Adrenal gland (tissue), 5 donors: ENCODE measurements around the gene TMEM232.
"Not testable (repeated sequence)": the region's sequence is repeated elsewhere in the genome, so short reads cannot be mapped to it uniquely, and the experiment has no call there.

Experiments used
- POLR2A ChIP-seq, 2 donors: fragments of 450-650 bp; IDR thresholded peaks; one replicate each; pipeline ENCODE4 v1.6.1; 2017; ENCODE audit warnings: antibody characterized with exemption in 2 of 2, mild to moderate bottlenecking in 2 of 2, moderate library complexity in 1 of 2
- TF ChIP-seq, protein P1 (sequence below), 6 experiments: fragments of 450-650 bp in 4 of 6; fragments of 200-600 bp in 2 of 6; sonication (generic) in 1 of 6; IDR thresholded peaks; 1 replicate in 5 of 6; 2 replicates in 1 of 6; pipeline versions ENCODE4 v1.5.1 to v1.8.0; 2016 to 2021; ENCODE audit warnings: antibody characterized with exemption in 6 of 6, mild to moderate bottlenecking in 2 of 6, moderate library complexity in 1 of 6
- donor health status: DM: no; HTN: no; CAD: no.

GRCh38 chr5:110690587-110690986 is 35.9 kb downstream of the TMEM232 start:
- TF ChIP-seq, protein P1, sequence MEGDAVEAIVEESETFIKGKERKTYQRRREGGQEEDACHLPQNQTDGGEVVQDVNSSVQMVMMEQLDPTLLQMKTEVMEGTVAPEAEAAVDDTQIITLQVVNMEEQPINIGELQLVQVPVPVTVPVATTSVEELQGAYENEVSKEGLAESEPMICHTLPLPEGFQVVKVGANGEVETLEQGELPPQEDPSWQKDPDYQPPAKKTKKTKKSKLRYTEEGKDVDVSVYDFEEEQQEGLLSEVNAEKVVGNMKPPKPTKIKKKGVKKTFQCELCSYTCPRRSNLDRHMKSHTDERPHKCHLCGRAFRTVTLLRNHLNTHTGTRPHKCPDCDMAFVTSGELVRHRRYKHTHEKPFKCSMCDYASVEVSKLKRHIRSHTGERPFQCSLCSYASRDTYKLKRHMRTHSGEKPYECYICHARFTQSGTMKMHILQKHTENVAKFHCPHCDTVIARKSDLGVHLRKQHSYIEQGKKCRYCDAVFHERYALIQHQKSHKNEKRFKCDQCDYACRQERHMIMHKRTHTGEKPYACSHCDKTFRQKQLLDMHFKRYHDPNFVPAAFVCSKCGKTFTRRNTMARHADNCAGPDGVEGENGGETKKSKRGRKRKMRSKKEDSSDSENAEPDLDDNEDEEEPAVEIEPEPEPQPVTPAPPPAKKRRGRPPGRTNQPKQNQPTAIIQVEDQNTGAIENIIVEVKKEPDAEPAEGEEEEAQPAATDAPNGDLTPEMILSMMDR (IDR thresholded peaks at IDR 0.05): not testable (repeated sequence)
- TF ChIP-seq POLR2A (IDR thresholded peaks at IDR 0.05): not testable (repeated sequence)
